NB4 (cell line): Measurements from ENCODE around the gene ABHD12.

Experiments
- MYC ChIP-seq: IDR thresholded peaks from 2 replicates; pipeline ENCODE4 v1.6.1; 2011; ENCODE audit warnings: low read depth, low read length
- POLR2A ChIP-seq: IDR thresholded peaks from 2 replicates; pipeline ENCODE4 v1.6.1; 2011; ENCODE audit warnings: mild to moderate bottlenecking; ENCODE audit not compliant: insufficient read length; ENCODE audit errors: extremely low read depth
- TF ChIP-seq, protein P1 (sequence below): IDR thresholded peaks from one replicate; pipeline ENCODE4 v1.5.1; 2012; ENCODE audit warnings: low read depth, low read length
- TF ChIP-seq, protein P2 (sequence below): IDR thresholded peaks from 2 replicates; pipeline ENCODE4 v1.6.1; 2011; ENCODE audit warnings: low read depth, low read length

DNA sequence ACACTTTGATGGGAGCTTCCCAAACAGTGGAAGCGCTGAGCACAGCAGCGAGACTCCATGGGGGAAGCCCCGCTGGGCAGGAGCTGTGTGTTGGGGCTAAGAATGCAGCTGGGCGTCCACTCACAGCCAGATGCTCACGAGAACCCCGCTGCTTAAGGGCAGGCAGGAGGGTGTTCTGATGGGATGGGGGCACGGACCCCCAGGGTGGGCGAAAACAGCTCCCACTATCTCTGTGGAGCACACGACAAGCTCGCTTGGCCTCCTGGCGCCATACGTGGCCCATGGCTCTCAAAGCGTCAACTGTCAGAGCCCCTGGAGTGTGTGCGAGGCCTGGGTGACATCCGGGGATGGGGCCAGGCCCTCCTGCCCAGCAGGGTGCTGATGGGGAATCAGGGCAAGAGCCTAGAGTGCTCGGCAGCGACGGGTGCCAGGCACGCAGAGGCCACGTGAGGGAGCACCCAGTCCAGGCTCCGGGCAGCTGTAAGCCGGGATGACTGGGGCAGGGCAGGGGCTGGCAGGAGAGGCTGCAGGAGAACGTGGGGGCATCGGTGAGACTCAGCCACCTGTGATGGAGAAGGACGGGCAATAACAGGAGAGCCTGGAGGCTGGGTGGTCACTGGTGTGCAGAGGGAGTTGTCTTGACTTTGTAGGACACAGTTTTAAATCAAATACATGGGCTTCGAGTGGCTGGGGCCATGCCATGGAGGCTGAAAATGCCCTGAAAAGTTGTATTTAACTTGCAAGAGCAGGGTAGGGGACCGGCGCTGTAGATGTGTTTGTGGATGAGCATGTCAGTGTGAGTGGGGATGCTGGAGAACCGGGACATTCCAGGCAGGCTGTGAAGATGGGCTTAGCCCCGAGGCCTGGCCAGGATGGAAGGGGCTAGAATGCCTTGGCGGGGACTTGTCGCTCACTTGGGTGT lies 115.5 kb downstream of the ABHD12 start:
- TF ChIP-seq, protein P1, sequence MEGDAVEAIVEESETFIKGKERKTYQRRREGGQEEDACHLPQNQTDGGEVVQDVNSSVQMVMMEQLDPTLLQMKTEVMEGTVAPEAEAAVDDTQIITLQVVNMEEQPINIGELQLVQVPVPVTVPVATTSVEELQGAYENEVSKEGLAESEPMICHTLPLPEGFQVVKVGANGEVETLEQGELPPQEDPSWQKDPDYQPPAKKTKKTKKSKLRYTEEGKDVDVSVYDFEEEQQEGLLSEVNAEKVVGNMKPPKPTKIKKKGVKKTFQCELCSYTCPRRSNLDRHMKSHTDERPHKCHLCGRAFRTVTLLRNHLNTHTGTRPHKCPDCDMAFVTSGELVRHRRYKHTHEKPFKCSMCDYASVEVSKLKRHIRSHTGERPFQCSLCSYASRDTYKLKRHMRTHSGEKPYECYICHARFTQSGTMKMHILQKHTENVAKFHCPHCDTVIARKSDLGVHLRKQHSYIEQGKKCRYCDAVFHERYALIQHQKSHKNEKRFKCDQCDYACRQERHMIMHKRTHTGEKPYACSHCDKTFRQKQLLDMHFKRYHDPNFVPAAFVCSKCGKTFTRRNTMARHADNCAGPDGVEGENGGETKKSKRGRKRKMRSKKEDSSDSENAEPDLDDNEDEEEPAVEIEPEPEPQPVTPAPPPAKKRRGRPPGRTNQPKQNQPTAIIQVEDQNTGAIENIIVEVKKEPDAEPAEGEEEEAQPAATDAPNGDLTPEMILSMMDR, result no peak
- no peak for TF ChIP-seq MYC
- no peak for TF ChIP-seq POLR2A
- TF ChIP-seq, protein P2, sequence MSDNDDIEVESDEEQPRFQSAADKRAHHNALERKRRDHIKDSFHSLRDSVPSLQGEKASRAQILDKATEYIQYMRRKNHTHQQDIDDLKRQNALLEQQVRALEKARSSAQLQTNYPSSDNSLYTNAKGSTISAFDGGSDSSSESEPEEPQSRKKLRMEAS, result no peak
